ENCODE results near the gene FDX1. TPM values are rescaled to one million over a fixed set of nuclear protein-coding genes. Genes with fewer than 3 reads are reported as not detected.

FDX1 gene
- total and polyA plus RNA-seq, 2 of the 13 experiments (the other 11 are each of a cell fraction or from before 2014, with no cell fraction given), result 4.5 to 13.1 TPM

- no peak for FAIRE-seq
- WGBS (ENCODE audit: low lambda C conversion rate), result 54% methylated on average over 2 of the region's 2 CpGs
- BruUV-seq (replicated peaks), result no TSS peak
- CTCF ChIA-PET (ENCODE audit: low intra/inter-chr PET ratio, low total read pairs), result no interaction called here
- Histone ChIP-seq H3K36me3 (replicated peaks in 1 of 2; ENCODE audit: control insufficient read depth in 1 of 2, insufficient read depth in 2 of 2, low read length in 2 of 2) (no peaks in the 10 kb centered on the region), H3K4me2 (ENCODE audit: low read depth, low read length) (no peak overlapping the region), H3K79me2 (ENCODE audit: insufficient read depth, low read length) (peaks cover 25% of the 10 kb centered on the region), H3K4me3 (replicated peaks in 1 of 3; ENCODE audit: insufficient read depth in 1 of 3, low read depth in 2 of 3, low read length in 3 of 3) (no peak overlapping the region), H2AFZ (ENCODE audit: low read length) (no peak overlapping the region), H3K4me1 (ENCODE audit: insufficient read depth, low read length) (peaks cover 19% of the 10 kb centered on the region), H3K27ac (ENCODE audit: extremely low read length, insufficient read depth, low read length) (no peak overlapping the region), H4K20me1 (ENCODE audit: insufficient read depth, low read length) (no peaks in the 10 kb centered on the region), H3K9me3 (ENCODE audit: low read length) (no peaks in the 10 kb centered on the region), H3K27me3 (ENCODE audit: control insufficient read depth in 1 of 2, insufficient read depth in 2 of 2, low read length in 2 of 2) (peaks cover 0 to 6% of the 10 kb centered on the region in 2 experiments; a peak in 2 of 5 replicates), H3K9ac (ENCODE audit: insufficient read depth, low read depth, low read length) (no peak overlapping the region)
- POLR2A ChIA-PET, result no interaction called here
- no peak for DNase-seq (ENCODE audit: low spot score)
- ATAC-seq, result no peak
- in situ Hi-C loops (cut with HindIII; ENCODE audit: extremely low pct_ligation_motif_present, low pct_unique_long_range_greater_than_20kb), result no loop called here
- intact Hi-C loops (cut with micrococcal nuclease; ENCODE audit: unreplicated experiment), result no loop called here
- TF ChIP-seq TRIM24 (CRISPR knock-in tag; IDR thresholded peaks at IDR 0.05), result no peak
- TF ChIP-seq ZSCAN22 (CRISPR knock-in tag; IDR thresholded peaks at IDR 0.05), result no peak
- TF ChIP-seq, protein P1, sequence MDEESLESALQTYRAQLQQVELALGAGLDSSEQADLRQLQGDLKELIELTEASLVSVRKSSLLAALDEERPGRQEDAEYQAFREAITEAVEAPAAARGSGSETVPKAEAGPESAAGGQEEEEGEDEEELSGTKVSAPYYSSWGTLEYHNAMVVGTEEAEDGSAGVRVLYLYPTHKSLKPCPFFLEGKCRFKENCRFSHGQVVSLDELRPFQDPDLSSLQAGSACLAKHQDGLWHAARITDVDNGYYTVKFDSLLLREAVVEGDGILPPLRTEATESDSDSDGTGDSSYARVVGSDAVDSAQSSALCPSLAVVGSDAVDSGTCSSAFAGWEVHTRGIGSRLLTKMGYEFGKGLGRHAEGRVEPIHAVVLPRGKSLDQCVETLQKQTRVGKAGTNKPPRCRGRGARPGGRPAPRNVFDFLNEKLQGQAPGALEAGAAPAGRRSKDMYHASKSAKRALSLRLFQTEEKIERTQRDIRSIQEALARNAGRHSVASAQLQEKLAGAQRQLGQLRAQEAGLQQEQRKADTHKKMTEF (CRISPR knock-in tag; IDR thresholded peaks at IDR 0.05), result no peak
- peak; percentile 78 to 91 for TF ChIP-seq MAFK (conservative IDR thresholded peaks at IDR 0.05 in 1 of 2, IDR thresholded peaks at IDR 0.05 in 1 of 2; ENCODE audit: low read length in 2 of 2)
- TF ChIP-seq MAFF (IDR thresholded peaks at IDR 0.05; ENCODE audit: low read depth, low read length), result peak; percentile 81
Observed at GRCh38 chr11:110428040-110428439, 1.7 kb upstream of the FDX1 start.

DNA sequence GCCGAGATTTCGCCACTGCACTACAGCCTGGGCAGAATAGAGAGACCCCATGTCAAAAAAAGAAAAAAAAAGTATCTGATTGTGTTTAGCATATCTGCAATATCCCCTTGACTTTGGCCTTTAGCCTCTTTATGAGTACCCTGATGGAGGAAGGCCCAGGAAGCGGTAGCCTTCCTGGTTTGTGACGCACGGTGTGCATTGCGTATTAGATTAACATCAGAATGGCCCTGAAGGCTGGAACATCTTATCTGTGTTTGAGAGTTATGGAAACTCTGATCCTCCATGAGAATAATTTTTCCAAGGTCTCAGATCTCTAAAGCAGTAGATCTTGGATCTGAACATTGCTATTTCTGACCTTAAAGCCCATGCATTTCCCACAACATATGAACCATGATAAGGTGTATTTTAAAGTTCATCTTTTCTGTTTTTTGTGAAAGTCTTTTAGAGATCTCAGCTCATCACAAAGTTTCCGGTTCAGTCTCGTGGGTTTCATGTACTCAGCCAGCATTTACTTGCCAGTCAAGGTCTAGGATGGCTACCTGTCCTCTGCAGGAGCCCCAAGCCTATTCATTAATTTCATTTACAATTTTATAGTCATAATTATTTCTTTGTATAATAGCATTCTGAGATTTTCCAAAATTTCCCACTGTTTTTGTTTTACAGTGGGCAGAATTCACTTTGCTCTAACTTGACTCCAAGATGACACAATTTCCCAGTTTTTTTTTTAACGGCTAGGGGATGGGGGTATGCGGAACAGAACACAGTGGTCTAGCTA is 605 bp upstream of the FDX1 start:
- ATAC-seq (no peak), DNase-seq (ENCODE audit: low spot score) (no peak), FAIRE-seq (peak; percentile 28)
- intact Hi-C loops (cut with micrococcal nuclease; ENCODE audit: unreplicated experiment) (loop anchor here (1.0 kb wide), 1 partner anchor 52 kb away; no protein-coding TSS in a partner anchor), in situ Hi-C loops (cut with HindIII; ENCODE audit: extremely low pct_ligation_motif_present, low pct_unique_long_range_greater_than_20kb) (no loop called here)
- peaks cover 6% of the 10 kb centered on the region; the same call in 1 of the 2 replicates for H4K20me1 ChIP-seq (ENCODE audit: insufficient read depth, low read length)
- peak overlapping the region; percentile 55 for H2AFZ ChIP-seq (ENCODE audit: low read length)
- TF ChIP-seq, protein P2, sequence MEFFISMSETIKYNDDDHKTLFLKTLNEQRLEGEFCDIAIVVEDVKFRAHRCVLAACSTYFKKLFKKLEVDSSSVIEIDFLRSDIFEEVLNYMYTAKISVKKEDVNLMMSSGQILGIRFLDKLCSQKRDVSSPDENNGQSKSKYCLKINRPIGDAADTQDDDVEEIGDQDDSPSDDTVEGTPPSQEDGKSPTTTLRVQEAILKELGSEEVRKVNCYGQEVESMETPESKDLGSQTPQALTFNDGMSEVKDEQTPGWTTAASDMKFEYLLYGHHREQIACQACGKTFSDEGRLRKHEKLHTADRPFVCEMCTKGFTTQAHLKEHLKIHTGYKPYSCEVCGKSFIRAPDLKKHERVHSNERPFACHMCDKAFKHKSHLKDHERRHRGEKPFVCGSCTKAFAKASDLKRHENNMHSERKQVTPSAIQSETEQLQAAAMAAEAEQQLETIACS (CRISPR knock-in tag; IDR thresholded peaks at IDR 0.05), result no peak
- no peak for TF ChIP-seq ISX (CRISPR knock-in tag; conservative IDR thresholded peaks at IDR 0.05)
- no peak for TF ChIP-seq GABPB1 (CRISPR knock-in tag; IDR thresholded peaks at IDR 0.05)
- no peak for TF ChIP-seq STAT5B (CRISPR knock-in tag; IDR thresholded peaks at IDR 0.05)
- no peak for TF ChIP-seq KLF12 (CRISPR knock-in tag; IDR thresholded peaks at IDR 0.05; ENCODE audit: borderline replicate concordance)
- TF ChIP-seq, protein P3, sequence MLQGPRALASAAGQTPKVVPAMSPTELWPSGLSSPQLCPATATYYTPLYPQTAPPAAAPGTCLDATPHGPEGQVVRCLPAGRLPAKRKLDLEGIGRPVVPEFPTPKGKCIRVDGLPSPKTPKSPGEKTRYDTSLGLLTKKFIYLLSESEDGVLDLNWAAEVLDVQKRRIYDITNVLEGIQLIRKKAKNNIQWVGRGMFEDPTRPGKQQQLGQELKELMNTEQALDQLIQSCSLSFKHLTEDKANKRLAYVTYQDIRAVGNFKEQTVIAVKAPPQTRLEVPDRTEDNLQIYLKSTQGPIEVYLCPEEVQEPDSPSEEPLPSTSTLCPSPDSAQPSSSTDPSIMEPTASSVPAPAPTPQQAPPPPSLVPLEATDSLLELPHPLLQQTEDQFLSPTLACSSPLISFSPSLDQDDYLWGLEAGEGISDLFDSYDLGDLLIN (CRISPR knock-in tag; IDR thresholded peaks at IDR 0.05; ENCODE audit: borderline replicate concordance), result no peak
- no peak for TF ChIP-seq ZNF589 (CRISPR knock-in tag; conservative IDR thresholded peaks at IDR 0.05)
- TF ChIP-seq ZNF264 (CRISPR knock-in tag; IDR thresholded peaks at IDR 0.05), result no peak
- no peaks in the 10 kb centered on the region for H3K36me3 ChIP-seq (replicated peaks in 1 of 2; ENCODE audit: control insufficient read depth in 1 of 2, insufficient read depth in 2 of 2, low read length in 2 of 2)
- ChIA-PET POLR2A (interaction anchor here (0.8 to 1.5 kb wide), 3 partner anchors 8 to 131 kb away, joined by 3 to 6 read pairs (median 3); no protein-coding TSS in a partner anchor), CTCF (ENCODE audit: low intra/inter-chr PET ratio, low total read pairs) (no interaction called here)
- BruUV-seq (replicated peaks), result TSS peak; percentile 79
- H3K27ac ChIP-seq (ENCODE audit: extremely low read length, insufficient read depth, low read length), result peak overlapping the region; percentile 80
- H3K9ac ChIP-seq (ENCODE audit: insufficient read depth, low read depth, low read length), result peak overlapping the region; percentile 88; the same call in 1 of the 2 replicates
- H3K79me2 ChIP-seq (ENCODE audit: insufficient read depth, low read length), result peaks cover 35% of the 10 kb centered on the region
- H3K9me3 ChIP-seq (ENCODE audit: low read length), result no peaks in the 10 kb centered on the region
- H3K4me1 ChIP-seq (ENCODE audit: insufficient read depth, low read length), result peaks cover 26% of the 10 kb centered on the region
- 57% methylated on average over 10 of the region's 10 CpGs for WGBS (ENCODE audit: low lambda C conversion rate)
- peak overlapping the region; percentile 59 to 96 (median 91) for H3K4me3 ChIP-seq (replicated peaks in 1 of 3; ENCODE audit: insufficient read depth in 1 of 3, low read depth in 2 of 3, low read length in 3 of 3)
- no peaks in the 10 kb centered on the region; a peak in 1 of 5 replicates for H3K27me3 ChIP-seq (ENCODE audit: control insufficient read depth in 1 of 2, insufficient read depth in 2 of 2, low read length in 2 of 2)
- peak overlapping the region; percentile 80 for H3K4me2 ChIP-seq (ENCODE audit: low read depth, low read length)

Measured in HepG2 (cell line).